T-helper 1 cell (primary cell): ENCODE measurements around the gene ZNF618.
A peak's percentile ranks its signal among the peaks of the same experiment; 100 is the strongest.

Experiments
- DNase-seq, 5 donors: peaks; one replicate each; pipeline ENCODE4 v3.0.0-alpha.2; 2012 to 2020

ZNF618 gene

DNA sequence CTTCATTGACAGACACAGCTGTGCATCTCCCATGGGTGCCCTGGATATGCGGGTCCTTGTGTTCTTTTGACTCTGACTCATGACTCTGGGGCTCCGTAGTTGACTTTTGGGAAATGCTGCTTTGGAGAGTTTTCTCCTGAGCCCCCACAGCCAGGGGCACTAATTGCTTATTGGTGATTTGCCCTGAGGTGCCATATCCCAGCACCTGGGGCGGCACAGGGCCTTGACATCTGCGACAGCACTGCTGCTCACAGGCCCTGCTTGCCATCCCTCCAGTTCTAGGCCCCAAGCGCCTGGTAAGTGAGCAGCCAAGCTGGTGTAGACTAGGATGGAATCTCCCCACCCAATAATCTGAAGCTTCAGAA lies 126.9 kb downstream of the ZNF618 start:
- DNase-seq, result no peak

DNA sequence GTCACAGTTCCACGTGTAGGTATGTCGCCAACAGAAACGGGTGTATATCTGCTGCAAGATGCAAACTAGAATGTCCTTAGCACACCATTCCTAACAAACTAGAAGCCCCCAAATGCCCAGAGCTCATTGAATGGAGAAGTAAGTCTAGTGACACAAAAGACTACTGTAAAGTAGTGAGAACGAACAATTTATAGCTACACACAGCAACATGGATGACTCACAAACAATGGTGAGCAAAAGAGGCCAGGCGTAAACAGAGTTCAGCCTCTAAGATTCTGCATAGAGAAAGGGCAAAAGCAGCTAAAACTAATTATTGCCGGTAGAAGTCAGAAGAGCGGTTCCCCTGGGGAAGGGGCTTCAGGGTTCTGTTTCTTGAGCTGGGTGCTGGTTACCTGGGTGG lies 127.2 kb downstream of the ZNF618 start:
- DNase-seq, result no peak

DNA sequence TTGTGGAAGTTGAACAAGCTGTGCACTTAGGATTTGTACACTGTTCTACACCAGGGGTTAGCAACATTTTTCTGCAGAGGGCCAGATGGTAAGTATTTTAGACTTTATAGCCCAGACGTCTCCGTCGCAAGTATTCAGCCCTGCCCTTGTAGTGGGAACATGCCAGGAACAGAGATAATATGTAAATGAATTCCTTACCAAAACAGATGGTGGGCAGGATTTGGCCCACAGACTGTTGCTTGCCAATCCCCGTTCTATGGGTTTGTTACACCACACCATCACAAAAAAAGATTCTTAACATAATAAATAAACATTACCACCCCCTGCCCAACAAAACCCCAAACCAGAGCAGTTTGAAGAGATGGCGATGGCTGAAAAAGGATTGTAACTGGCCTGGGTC lies 127.6 kb downstream of the ZNF618 start:
- no peak for DNase-seq

DNA sequence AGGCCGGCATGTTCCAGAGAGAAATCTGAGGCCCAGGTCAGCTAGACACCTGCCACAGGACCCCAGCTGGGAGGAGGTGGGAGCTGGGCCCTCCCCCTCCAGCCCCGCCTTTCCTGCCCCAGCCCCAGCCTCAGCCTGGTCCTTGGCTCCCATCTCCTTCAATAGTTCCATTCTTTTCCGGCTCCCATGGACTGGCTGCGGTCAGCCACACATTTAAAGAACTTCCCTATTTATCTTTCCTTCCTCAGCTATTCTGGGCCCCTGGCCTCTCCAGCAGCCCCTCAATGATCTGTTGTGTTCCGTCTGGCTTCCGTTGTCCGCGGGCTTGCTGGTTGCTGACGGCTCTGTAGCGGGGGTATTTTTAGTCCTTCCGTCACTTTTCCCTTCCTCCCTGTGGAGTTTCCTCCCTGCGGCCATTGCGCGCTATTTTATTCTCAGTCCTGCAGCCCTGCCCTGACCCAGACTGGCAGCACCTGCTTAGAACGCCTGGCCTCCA lies 128.2 kb downstream of the ZNF618 start:
- DNase-seq, result peak in 1 of 5 donors; percentile 3

DNA sequence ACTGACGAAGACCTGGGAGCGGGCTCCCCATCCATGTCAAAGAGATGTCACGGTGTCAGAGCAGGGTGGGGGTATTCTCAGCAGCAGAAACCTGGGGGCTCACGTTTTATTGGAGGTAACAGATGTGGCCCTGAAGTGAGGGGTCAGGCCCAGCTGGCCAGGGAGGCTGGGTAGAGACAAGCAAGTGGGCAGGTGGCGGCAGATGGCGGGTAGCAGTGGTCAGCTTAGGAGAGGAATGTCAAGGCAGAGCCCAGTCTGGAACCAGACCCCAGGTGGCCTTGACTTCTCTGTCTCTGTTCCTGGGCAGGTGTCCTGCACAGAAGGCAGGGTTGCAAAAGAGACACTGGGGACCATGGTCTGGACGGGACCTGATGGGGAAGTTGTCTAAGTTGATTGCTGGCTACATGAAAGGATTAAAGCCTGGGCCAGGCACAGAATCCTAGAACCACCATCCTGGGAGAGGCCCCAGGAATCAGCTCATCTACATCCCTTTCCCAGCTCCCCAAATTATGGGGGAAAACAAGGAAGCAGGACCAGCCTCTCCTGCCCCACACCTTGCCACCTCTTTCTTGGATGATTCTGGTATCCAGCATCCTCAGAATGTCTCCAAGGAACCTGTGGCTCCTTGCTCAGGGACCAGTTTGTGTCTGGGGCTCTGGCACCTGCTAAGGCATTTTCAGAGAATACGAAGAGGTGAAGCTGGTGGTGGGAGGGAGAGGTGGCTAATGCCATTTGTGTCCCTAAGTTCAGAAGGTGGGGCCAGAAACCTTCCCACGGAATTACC lies 129.5 kb downstream of the ZNF618 start:
- DNase-seq, result no peak

DNA sequence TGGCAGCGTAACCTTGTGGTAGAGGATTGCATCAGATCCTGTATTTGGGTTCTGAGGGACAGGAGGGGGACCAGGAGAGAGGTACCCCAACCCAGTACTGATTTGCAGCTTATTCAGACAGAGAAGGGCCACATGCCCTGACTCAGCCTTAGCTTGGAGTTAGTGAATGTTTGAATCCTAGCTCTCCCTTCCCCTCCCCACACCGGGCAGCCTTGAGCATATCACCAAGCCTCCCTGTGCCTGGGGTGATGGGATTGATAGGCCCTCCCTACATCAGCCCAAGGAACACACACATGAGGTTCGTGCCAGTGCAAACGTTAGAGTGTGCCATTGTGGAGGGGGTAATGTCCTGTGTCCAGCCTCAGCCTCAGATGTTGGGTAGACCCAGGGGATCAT lies 130.0 kb downstream of the ZNF618 start:
- DNase-seq, result peak in 1 of 5 donors; percentile 2

DNA sequence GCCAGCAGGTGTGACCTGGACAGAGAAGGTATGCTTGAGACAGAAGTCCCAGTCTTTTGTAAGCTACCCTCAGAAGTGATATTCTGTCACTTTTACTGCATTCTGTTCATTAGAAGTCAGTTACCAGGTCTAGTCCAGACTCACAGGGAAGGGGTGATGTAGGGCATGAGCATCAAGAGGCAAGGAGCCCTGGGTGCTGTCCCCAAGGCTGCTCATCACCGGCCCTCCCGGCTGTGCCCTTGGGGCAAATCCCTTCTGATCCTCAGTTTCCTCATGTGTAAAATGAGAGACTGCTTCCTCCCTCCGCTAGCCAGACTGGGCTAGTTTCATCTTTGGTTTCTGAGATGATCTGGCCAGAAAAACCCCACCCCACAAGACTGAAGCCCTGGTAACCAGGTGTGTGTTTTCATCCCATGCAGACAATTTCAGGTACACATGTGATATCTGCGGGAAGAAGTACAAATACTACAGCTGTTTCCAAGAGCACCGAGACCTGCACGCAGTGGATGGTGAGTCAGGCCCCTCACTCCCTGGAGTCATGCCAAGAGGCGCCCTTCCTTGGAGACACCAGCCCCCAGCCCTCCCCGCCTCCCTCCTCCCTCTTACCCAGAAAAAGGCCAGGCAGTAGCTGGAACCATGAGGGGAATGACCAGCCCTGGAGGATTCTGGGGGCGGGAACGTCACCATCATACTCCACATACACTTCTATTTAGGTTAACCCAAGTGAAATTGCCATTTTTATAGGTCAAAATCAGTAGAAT lies 131.0 kb downstream of the ZNF618 start:
- DNase-seq, result peak in 1 of 5 donors; percentile 5

DNA sequence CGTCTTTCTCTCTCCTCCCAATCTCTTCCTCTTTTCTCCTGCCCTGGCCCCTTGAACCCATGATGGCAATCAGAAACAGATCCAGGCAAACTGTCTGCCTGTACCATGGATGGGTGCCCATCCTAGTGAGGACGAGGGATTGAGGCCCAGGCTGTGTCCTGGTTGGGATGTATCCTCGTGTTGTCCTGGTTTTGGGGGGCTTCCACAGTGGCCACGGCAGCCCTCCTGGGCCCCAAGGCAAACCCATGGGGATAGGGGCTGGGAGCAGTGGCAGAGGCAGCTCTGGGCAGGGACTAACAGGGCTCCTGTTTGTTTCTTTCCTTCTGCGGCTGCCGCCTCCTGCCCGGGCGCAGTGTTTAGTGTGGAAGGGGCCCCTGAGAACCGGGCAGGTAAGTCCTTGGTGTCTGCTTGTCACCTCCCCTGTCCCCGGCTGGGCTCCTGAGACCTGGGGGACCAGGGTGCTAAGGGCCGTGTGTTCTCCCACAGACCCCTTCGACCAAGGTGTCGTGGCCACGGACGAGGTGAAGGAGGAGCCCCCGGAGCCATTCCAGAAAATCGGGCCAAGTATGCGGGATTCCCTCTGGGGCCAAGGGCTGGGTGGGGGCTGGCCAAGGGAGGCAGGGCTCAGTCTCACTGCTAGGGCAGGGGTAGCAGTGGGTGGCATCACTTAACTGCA lies 132.0 kb downstream of the ZNF618 start:
- DNase-seq, result peak in 1 of 5 donors; percentile 7

DNA sequence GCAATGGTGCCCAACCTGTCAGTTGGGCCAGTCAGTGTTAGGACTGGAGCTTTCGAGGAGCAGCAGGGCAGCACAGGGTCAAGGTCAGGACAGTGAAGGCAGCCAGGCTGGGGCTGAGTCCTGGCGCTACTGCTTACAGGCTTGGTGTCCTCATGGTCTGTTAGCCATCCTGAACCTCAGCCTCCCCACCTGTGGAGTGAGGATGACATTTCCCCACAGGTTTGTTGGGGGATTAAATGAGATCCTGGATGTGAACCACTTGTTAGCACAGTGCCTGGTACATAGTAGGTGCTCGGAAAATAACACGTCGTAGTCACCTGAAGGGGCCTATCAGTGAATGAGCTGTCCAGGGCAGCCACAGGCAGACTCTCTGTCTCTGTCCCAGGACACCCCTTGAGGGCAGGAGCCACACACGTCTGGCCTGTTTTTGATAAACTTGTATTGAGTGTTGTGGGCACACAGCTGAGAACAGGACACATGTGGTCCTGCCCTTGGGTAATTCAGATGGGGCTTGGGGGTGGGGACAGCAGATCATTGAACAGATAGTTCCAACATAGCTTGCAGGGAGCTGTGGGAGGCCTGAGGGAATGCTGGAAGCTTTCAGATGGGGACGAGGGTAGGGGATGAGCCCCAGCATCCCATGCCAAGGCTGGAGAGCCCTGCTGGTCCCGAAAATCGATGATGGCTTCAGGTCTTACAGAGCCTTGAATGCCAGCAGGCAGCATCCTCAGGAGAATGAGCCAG lies 132.7 kb downstream of the ZNF618 start:
- peak in 1 of 5 donors; percentile 3 for DNase-seq

DNA sequence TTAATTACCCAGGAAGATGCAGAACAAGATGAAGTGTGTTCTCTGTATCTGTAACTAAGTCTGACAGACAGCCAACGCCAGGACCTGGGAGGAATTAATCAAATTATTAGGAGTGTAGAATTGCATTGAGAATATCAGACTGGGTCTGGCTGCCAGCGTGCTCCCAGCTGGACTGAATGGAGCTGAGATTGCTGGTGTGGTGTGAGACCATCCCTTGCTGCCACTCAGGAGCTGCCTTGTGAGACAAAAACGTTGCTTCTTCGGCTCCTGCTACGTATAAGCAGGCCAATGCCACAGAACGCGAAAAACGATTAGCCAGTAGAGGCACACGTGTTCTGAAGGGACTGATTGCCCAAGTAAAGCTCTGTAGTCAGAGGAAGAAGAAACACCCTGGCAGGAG lies 135.2 kb downstream of the ZNF618 start:
- no peak for DNase-seq

DNA sequence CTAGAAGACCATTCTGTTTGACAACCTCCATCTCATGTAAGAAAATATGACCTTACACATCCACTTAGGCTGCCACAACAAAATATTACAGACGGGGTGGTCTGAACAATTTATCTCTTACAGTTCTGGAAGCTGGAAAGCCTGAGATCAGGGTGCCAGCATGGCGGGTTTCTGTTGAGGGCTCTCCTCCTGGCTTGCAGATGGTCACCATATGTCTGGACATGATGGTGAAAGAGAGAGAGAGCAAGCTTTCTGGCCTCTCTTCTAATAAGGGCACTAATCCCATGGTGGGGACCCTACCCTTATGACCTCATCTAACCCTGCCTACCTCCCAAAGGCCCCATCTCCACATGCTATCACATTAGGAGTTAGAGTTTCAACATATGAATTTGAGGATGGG lies 136.0 kb downstream of the ZNF618 start:
- DNase-seq, result no peak

DNA sequence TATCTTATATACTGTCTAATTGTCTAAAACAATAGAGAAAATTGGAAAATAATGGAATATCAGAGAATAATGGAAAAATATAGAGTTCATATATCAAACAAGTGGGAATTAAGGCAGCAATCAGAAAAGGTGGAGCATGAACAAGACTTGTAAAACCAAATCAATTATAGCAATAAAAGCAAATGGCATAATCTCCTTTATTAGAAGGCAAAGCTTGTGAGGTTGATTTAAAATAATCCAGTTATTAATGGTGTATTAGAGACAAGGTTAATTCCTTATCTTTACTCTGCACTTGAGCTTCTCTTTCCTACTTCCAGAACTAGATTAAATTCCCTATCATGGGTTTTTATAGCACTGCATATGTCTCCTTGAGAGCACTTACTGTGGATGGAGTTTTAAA lies 137.9 kb downstream of the ZNF618 start:
- DNase-seq, result no peak

DNA sequence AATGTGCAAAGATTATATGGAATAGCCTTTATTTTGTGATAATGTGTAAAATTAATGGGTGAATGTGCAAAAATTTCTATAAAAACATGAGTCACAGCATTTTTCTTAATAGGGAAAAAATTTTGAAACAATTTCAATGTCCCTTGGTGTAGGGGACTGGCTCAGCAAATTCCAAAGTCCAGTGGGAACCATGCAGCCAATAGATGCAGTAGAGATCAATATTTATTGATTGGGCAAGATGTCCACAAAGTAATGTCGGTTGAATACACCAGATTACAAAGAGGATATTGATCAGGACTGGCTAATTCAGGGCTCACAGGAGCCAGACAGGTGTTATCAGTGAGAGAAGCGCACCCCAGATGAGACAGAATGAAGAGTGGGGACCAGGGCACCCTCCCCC lies 139.5 kb downstream of the ZNF618 start:
- DNase-seq, result peak in 1 of 5 donors; percentile 3

DNA sequence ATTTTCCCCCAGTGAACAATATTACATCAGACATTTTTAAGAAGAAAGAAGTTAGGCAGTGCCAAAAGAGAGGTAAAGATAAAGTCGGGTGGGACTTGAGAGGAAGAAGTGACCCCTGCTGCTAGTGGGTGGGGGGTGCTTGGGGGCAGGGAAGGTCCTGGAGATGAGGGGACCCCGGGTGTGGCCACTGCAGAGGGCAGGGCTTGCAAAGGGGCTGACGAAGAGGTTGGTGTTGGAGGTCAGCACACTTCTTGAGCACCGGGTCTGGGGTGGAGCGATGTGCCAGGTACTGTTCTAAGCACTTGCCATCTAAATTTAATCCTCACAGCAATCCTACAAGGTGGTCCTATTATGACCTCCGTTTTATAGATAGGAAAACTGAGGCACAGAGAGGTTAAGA lies 140.0 kb downstream of the ZNF618 start:
- peak in 1 of 5 donors; percentile 3 for DNase-seq

DNA sequence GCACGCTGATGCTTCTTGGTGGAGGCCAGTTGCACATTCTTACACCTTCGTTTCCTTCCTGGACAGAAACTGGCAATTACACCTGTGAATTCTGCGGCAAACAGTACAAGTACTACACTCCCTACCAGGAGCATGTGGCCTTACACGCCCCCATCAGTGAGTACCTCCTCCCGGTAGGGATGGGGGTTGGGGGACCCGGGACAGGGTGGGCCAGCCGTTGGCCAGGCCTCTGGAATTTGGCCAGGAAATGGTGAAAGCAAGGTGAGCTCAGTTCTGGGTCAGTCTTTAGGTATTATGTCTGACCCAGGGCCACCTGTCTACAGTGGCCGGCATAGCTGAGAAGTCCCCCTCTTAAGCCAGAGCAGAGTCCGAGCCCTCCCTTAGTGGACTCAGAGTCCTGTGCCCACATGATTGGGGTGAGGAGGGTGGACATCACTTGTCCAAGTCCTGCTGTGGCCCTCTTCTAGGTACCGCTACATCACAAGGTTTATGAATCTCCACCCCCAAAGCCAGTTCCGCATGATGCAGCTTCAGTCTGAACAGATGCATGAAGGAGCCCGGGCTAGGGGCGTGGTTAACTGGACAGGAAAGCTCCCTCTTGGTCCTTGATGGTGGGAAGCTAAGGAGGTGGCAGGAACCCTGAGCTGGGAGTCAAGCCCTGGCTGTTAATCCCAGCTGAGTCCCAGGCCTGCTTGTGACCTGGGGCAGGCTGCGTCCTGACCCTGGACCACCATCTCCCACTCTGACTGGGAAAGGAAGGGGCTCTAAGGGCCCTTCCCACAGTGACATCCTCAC lies 140.7 kb downstream of the ZNF618 start:
- DNase-seq, result peak in 1 of 5 donors; percentile 2

DNA sequence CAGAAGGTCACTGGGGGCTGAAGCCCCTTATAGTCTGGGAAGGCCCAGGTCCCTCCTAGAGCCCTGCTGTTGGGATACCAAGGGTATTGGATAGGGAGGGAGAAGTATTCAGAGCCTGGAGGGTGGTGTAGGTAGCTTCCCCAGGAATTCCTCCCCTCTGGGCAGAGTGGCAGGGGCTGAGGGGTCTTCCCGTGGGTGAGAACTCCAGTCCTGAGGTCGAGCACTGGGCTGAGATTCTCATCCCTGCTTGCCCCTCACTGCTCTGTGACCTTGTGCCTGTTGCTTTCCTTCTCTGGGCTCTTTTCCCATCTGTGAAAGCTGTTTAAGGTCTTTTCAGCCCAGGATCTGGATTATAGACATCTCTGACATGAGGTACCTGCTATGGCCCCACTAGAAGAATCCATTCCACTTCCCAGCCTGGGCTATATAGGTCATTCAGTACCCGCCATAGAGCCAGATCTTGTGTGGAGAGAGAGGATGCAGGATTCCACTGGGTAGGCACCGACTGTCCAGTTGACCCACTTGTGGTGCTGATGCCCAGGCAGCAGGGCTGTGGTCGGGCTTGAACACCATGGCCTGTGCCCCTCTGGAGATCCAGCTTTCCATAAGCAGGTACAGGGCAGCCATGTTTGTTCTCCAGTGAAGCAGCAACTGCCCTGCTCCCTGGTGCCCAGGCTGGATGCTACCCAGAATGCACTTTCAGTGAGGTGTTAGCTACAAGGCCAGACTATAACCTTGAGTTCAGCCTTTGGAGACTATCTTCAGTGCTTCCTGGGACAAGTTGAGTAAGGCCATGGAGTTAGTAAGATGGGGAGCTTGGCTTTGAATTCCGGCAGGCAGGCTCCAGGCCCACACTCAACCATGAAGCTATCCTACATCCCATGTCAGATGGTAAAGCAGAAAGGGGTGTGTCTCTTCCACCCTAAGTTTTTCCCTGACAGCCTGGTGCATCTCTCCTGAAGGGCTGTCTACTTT lies 141.9 kb downstream of the ZNF618 start:
- DNase-seq, result peak in 1 of 5 donors; percentile 4

DNA sequence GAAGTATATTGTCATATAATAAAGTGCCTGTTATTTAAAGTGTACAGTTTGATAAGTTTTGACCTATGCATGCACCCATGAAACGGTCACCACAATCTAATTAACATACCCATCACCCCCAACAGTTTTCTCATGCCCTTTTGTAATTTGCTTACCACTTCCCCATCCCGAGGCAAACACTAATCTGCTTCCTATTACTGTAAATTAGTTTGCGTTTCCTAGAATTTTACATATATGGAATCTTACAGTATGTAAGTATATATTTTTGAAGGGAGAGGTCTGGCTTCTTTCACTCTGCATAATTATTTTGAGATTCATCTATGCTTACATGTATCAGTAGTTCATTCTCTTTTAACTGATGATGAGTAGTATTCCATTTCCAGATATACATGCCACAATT lies 145.5 kb downstream of the ZNF618 start:
- no peak for DNase-seq

DNA sequence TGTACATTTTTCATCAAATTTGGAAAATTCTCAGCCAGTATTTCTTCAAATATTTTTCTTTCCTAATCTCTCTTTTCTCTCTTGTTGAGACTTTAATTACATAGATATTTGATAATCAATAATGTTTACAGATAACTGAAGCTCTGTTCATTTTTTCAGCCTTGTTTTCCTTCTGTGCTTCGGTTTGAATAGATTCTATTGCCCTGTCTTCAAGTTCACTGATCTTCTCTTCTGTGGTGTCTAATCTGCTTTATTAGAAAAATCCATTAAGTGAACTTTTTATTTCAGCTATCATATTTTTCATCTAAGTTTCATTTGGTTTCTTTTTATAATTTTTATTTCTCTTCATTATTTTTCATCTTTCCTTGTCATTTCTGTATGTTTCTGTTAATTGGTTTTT lies 147.9 kb downstream of the ZNF618 start:
- no peak for DNase-seq

DNA sequence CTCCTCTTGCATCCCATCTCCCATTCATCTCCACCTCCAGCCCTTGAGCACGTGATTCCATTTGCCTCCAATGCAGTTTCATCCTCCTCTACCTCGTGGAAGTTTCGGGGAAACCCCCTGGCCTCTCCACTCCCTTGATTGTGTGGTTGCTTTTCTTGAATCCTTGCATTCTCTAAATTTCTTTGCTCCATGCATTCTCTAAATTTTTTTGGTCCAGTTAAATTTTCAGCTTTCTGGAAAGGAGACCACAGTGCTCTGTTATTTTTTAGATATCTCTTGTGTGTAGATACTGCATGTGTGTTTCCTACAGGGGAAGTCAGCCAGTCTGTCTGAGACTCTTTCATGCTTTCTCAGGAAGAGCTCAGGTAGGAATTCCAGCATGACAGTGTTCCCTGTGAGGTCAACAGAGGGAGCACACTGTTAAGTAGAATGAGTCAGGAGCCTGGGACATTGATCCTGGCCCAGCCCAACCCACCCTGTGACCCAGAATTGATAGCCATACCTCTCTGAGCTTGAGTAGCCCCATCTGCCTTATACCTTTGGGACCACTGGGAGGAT lies 149.2 kb downstream of the ZNF618 start:
- DNase-seq, result no peak

DNA sequence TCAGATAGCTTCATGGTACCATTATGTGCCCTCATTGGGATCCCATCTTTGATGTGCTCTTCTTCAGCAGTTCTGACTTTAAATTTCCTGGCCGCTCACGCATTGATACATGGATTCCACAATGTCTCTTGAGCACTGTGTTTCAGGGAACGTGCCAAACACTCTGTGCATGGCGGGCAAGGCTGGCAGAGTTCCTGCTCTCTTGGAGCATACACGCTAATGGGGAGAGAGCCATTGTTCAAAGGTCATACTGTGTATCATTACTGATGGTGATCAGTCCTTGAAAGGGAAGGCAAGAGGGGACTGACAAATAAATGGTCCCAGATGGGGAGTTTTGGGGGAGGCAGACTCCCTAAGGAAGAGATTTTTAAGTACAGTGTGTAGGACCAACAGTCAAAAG lies 149.7 kb downstream of the ZNF618 start:
- DNase-seq, result no peak
